Measurements from ENCODE around the gene PKNOX2.

DNA sequence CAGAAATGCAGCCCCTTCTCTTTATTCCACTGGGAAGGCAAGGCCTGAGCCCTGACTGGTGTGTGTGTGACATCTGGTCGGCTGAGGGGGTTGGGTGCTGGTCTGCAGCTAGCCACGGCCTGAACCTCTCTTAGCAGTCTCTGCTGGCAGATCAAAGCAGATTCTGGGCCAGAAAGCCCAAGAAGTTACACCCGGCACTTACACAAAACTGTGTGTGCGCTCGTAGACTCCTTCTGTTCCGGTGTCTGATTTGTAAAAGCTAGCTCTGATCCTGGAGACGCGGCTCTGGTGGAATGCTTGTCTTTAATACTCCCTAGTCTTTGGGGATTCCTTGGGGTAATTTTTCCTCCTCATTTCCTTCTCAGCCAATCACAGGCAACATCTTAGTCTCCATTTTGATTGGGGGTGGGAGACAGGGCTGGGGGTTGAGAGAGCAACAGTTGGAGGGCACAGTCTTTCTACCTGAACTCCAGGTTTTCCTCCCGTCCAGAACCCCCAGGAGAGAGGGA lies 5.5 kb downstream of the PKNOX2 start:
- TF ChIP-seq, protein P1, sequence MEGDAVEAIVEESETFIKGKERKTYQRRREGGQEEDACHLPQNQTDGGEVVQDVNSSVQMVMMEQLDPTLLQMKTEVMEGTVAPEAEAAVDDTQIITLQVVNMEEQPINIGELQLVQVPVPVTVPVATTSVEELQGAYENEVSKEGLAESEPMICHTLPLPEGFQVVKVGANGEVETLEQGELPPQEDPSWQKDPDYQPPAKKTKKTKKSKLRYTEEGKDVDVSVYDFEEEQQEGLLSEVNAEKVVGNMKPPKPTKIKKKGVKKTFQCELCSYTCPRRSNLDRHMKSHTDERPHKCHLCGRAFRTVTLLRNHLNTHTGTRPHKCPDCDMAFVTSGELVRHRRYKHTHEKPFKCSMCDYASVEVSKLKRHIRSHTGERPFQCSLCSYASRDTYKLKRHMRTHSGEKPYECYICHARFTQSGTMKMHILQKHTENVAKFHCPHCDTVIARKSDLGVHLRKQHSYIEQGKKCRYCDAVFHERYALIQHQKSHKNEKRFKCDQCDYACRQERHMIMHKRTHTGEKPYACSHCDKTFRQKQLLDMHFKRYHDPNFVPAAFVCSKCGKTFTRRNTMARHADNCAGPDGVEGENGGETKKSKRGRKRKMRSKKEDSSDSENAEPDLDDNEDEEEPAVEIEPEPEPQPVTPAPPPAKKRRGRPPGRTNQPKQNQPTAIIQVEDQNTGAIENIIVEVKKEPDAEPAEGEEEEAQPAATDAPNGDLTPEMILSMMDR (conservative IDR thresholded peaks at IDR 0.05), result no peak
- TF ChIP-seq ZFX (IDR thresholded peaks at IDR 0.05), result no peak

Data from C4-2B (cell line).